HG03378 (cell line): ENCODE measurements around the gene HMCN1.

Source experiments
- ATAC-seq: cut with Tn5 transposase; IDR thresholded peaks from one replicate; pipeline ENCODE4 v1.9.1; 2021; ENCODE audit warnings: mild to moderate bottlenecking, moderate library complexity; ENCODE audit not compliant: unreplicated experiment

The HMCN1 gene

GRCh38 chr1:185803241-185803640, 69.0 kb downstream of the HMCN1 start:
- no peak for ATAC-seq

- ATAC-seq, result no peak
These were observed 70.0 kb downstream of the HMCN1 start for GRCh38 chr1:185804206-185804605.

DNA sequence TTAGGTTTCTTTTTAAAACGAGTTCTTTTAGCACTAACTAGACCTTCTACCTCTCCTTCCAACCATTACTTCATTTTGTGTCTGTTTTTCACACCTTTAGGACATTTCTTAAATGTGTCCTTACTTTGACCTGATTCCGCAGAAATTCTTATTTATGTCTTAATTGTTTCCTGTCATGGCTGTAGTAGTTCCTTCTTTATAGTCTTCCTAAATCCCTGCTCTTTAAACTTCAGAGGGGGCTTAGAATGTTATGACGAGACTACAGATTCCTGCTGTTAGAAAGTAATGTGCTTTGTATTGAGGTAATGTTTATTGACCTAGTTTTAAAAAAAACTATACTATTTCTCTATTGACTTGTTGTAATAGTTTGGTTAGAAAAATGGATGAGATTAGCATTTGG, 70.4 kb downstream of the HMCN1 start:
- ATAC-seq, result no peak

DNA sequence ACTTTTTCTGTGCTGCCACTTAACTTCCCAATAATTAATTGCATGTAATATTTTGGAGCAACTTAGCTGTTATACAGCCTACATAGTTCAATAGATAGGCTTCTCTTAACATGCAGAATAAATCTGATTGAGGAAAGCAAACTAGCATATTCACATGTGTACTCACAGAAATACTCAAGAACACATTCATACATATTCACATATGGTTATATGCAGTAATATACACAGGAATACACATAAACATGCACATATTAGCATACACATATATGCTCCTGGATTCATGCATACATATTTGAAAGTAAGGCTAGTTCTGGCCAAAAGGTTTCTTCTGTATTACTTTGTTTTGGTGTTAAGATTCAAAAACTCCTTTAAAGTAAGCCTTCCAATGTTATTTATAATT, 73.1 kb downstream of the HMCN1 start:
- no peak for ATAC-seq

DNA sequence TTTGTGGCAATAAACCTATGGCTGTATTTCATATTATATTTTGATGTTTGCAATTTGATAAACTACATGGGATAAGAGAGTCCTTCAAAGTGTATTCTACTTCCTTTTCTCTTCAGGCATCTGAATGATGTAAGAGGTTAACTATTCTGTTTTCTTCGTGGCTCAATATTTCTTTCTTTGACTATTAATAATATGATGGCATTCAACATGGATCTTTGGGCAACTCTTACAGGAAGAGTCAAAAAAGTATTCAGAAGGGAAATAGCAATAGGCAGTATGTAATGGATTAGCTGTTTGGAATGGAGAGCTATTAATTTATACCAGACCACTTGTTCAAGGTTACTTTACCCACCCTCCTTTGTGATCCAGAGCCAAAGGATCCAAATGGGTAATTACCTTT, 74.4 kb downstream of the HMCN1 start:
- ATAC-seq, result no peak

- ATAC-seq, result no peak
These were observed 77.0 kb downstream of the HMCN1 start for GRCh38 chr1:185811073-185811709.

- no peak for ATAC-seq
These were observed 78.7 kb downstream of the HMCN1 start for GRCh38 chr1:185812934-185813333.

GRCh38 chr1:185813401-185813979, 79.3 kb downstream of the HMCN1 start:
- ATAC-seq, result peak; percentile 84

DNA sequence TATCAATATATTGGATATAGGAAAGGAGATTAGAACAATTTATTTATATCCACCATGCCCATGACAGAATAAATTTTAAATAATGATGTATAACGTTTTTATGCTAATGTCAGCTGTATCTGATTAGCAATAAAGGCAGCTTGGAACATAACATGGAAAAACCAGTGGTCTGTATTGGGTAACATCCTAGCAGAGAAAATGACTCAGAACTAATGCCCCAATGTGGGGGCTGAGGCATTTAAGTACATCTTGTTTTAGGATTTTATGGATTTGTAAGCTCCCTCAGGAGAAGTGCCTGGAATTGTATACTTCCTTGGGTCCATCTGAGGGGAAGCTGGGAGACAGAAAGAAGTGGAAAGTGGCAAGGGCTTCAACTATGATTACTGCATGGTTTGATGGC, 82.3 kb downstream of the HMCN1 start:
- no peak for ATAC-seq

DNA sequence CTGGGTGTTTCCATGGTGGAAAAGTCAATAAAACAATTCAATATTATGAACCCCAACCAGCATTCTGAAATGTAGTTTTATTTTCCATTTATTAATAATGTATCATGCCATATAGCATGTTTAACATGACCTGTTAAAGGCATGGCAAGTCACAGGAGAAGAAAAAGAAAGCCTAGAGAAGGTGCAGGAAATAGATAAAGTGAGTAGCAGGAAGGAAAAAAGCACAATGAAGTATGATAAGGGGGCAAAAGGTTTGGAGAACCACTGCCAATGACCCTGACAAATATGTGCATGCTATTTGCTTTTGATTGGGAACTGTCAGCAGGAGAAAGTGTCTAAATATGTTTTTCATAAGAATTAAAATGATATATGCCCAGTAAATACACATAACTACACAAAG, 85.6 kb downstream of the HMCN1 start:
- no peak for ATAC-seq

DNA sequence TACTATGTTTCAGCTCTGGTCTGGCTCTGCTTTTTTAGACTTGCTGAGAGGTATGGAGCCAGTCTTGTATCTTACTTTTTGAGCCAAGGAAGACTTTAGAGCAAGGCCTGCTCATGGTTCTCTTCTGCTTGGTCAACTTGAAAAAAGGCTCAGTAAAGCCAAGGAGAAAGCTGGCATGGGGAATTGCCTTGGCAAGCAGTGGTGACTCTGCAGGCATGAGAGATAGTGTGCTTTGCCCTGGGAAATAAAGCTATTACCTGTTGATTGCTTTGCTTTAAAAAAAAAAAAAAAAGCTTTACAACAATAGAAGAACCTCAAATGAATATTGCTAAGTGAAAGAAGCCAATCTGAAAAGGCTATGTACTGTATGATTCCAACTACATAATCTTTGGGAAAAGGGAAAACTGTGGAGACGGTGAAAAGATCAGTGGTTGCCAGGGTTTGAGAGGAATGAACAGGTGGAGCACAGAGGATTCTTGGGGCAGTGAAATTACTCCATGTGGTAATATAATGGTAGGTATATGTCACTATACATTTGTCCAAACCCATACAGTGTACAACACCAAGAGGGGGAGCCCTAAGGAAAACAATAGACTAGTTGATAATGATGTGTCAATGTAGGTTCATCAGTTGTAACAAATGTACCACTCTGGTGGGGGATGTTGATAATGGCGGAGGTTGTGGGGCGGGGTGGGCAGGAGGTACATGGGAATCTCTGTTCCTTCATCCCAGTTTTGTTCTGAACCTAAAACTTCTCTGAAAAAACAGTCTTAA, 87.6 kb downstream of the HMCN1 start:
- no peak for ATAC-seq

DNA sequence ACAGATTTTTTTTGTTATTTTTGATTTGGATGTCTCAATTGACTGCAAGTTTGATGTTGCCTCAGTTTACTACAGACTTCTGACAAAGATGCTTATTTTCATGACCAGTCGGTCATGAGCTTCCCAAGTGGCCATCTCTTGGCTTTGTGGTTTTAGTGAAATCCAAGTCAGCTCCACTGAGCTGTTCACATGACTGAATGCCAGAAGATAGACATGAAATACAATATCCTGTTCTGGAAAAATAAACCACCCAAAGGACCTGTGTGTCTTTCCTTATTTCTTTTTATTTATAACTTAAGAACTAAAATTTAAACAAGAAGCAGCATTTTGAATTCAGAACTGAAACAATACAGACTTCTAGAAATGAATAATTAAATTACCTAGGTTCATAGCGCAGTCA, 89.3 kb downstream of the HMCN1 start:
- no peak for ATAC-seq

- ATAC-seq, result no peak
These were observed 89.9 kb downstream of the HMCN1 start for GRCh38 chr1:185824106-185824505.

DNA sequence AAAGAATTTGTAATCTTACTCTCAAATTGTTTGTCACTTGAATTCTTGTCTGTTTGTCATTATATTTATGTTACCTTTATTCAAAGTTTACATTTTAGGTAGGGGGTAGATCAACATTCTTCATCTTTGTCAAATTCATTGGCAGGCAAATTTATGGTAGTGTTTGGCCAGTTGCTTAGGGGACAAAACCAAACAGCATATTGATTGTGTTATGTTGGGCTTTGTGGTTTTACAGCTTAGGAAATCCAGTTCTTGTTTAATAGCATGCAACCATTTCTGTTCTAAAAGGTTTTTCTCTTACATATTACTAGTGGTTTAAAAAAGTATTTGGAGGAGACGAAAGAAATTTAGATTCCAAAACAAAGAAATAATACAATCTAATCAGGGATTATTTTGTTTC, 91.4 kb downstream of the HMCN1 start:
- ATAC-seq, result no peak

DNA sequence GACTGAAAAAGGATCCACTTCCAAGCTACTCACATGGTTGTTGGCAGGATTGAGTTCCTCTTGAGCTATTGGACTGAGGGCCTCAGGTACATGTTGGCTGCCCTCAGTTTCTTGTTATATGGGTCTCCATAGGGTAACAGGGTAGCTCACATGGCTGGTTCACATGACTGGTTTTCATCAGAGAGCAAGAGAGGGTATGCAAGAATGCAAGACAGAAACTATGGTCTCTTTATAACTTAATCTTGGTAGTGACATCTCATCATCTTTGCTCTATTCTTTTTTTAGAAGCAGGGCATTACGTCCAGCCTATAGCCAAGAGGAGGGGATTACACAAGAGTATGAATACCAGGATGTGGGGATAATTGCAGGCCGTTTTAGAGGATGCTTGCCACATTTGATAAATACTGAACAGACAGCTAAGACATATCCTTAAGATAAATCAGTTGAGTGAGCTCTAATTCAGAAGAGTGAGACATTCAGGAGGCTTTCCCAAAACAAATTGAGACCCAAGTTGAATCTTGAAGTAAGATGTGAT, 100.2 kb downstream of the HMCN1 start:
- ATAC-seq, result no peak

DNA sequence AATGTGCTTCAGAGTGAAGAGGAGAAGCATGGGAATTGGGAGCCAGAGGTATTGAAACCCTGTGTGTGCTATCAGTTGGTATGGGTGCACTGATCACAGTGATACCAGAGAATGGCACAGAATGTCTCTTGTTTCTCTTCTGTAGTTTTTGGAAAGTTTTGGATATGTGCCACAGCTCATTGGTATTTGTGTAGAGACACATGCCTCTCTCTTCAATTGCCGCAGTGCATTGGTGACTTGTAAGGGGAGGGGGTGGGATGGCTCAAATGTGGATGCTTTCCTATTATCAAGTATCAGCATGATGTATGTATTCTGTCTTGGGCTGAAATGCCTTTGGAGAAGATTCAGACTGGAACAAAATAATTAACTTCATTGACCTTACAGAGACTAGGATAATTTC, 101.0 kb downstream of the HMCN1 start:
- ATAC-seq, result no peak

GRCh38 chr1:185837711-185838110, 103.5 kb downstream of the HMCN1 start:
- ATAC-seq, result no peak

DNA sequence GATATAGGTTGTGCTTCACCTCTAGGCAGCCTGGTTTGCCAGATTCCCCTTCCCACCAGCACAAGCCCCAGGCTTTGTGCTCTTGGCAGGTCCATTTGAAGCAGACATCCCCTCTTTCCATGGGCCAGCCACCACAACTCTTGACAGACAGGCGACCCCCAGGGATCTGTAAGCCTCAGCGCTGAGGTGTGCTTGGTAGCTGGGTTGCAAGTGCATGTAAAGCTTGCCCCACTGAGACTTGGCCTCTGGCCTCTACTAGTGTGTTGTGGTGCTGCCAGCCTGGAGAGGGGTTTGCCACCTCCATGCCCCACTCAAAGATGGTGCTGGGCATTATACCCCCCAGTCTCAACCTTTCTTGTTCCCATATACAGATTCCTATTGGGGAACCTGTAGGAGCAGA, 103.9 kb downstream of the HMCN1 start:
- ATAC-seq, result no peak

DNA sequence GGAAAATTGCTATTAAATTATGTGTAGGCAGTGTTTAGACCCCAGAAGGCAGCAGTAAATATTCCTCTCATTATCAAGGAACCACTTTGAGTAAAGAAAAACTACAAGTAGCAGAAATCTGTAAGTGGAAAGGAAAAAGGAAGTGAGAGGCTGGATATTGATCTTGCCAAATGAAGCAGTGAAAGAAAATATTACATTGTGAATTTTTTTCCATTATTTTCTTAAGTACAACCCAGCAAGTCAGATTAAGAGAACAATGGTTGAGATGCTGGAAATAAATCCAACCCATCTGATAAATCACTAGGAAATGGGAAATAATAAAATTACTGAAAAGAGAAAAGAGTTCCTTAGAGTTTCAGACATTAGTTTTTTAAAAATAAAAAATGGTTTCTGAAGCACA, 106.7 kb downstream of the HMCN1 start:
- ATAC-seq, result no peak

DNA sequence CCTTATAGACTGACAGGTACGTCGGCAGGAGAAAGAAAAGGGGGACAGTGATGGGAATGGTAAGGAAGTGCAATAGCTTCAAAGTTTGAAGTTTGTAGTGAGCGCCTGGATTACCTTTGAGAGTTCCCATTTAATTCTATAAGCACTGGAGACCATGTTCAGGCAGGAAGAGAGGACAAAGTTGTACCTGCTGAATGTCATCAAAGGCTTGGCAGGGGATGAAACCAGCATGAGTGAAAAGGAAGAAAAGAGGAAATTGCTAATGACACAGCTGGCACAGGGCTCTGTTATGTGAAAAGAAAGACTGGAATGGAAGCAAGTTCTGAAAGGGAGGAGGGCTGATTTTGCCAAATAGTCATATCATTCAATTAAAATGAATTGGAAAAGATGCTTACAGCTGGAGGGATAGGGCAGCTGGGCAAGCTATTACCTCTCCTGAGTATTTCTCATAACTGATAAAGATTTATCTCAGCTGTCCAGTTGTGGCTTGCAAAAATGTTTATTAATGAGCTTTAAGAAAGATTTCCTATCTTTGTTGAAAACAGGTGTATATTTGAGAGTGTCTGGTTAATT, 109.2 kb downstream of the HMCN1 start:
- no peak for ATAC-seq

DNA sequence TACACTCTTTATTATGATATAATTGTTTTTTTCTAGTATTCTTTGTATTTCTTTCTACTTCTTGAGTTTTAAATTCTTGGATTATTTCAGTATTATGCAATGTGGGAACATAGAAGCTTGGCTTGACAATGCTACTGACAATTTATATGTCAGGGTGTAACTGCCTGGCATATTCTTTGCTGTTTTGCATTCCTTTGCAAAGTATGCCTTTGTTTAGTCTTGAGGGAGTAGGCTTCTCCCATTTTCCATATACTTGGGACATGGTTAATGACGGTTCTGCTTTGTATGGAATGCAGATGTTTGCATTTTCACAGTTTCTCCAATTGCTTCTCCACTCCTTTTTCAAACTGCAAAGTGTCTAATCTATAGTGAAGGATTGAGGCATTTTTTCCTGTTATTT, 109.8 kb downstream of the HMCN1 start:
- no peak for ATAC-seq
